K562 (cell line): ENCODE data around the gene VGLL4. TPM values are rescaled to one million over a fixed set of nuclear protein-coding genes. Genes with fewer than 3 reads are reported as not detected.

Source experiments
- ATAC-seq: fragments of 200-7000 bp; cut with Tn5 transposase; 3 replicates; pipeline ENCODE4 v1.9.1; 2020; ENCODE audit warnings: moderate library complexity
- BruUV-seq: library from RNA; stranded (reverse); fragments of 400-500 nt; replicated peaks from 2 replicates; lab custom pipeline; 2021; lab: Mats Ljungman, UMichigan
- CTCF ChIA-PET: fragments of 300-600 bp; formaldehyde crosslinking; extraction: SDS; loops from one replicate; lab custom pipeline; 2021; ENCODE audit warnings: low intra/inter-chr PET ratio; lab: Yijun Ruan, JAX
- POLR2A ChIA-PET: fragments of 300-600, 350-650 bp; sonication (Branson Sonifier 250); formaldehyde crosslinking; extraction: SDS; loops from one replicate; lab custom pipeline; 2021; ENCODE audit warnings: antibody characterized with exemption, inconsistent platforms; lab: Yijun Ruan, JAX
- DNase-seq, 4 experiments: peaks; one replicate each; pipeline versions ENCODE4 v3.0.0 to v3.0.0-alpha.2; 2011 to 2018; ENCODE audit warnings: low spot score in 3 of 4, mixed read lengths in 3 of 4; ENCODE audit errors: extremely low read depth in 1 of 4
- FAIRE-seq: peaks from 2 replicates; lab custom pipeline; 2011; peaks lifted over from hg19 to GRCh38; lab: Jason Lieb, UNC
- H2AFZ ChIP-seq: 2 replicates; pipeline ENCODE4 v1.6.0; 2011; ENCODE audit warnings: low read depth, low read length, control low read depth, inconsistent platforms
- H3K27ac ChIP-seq: fragments of 200-600 bp; 3 replicates; pipeline ENCODE4 v1.8.0; 2011; ENCODE audit warnings: low read depth, mild to moderate bottlenecking, control low read depth, inconsistent platforms, low read length, moderate library complexity, mixed read lengths; ENCODE audit errors: extremely low read depth
- H3K27me3 ChIP-seq, 2 experiments: fragments of 300-600 bp in 1 of 2; 2 replicates in 1 of 2; 3 replicates in 1 of 2; pipeline versions ENCODE4 v1.6.0 to v1.8.0; 2011; ENCODE audit warnings: inconsistent platforms in 2 of 2, low read length in 2 of 2, mild to moderate bottlenecking in 1 of 2, mixed read lengths in 1 of 2, moderate library complexity in 1 of 2; ENCODE audit not compliant: control insufficient read depth in 2 of 2, insufficient read depth in 2 of 2
- H3K36me3 ChIP-seq: fragments of 300-600 bp; 3 replicates; pipeline ENCODE4 v1.8.0; 2011; ENCODE audit warnings: mild to moderate bottlenecking, low read length, inconsistent platforms; ENCODE audit not compliant: control insufficient read depth, insufficient read depth
- H3K4me1 ChIP-seq, 2 experiments: fragments of 200-600 bp in 1 of 2; replicated peaks in 1 of 2; 2 replicates in 1 of 2; 3 replicates in 1 of 2; pipeline versions ENCODE4 v1.5.1 to v1.8.0; 2011; ENCODE audit warnings: inconsistent platforms in 2 of 2, low read length in 2 of 2, mild to moderate bottlenecking in 1 of 2, mixed read lengths in 1 of 2, moderate library complexity in 1 of 2; ENCODE audit not compliant: control insufficient read depth in 2 of 2, insufficient read depth in 2 of 2
- H3K4me2 ChIP-seq: 2 replicates; pipeline ENCODE4 v1.6.1; 2011; ENCODE audit warnings: low read length, control low read depth, inconsistent platforms, mixed read lengths; ENCODE audit not compliant: insufficient read depth
- H3K4me3 ChIP-seq: fragments of 200-600 bp; sonication (generic), shearing (Covaris generic); 2 replicates; pipeline ENCODE4 v1.5.1; 2016; ENCODE audit warnings: control low read depth, inconsistent platforms
- H3K79me2 ChIP-seq: fragments of 200-600 bp; 3 replicates; pipeline ENCODE4 v1.8.0; 2011; ENCODE audit warnings: low read length, inconsistent platforms; ENCODE audit not compliant: control insufficient read depth, insufficient read depth
- H3K9ac ChIP-seq, 2 experiments: 2 replicates each; pipeline versions ENCODE4 v1.6.0 to v1.6.1; 2011; ENCODE audit warnings: low read depth in 2 of 2, low read length in 2 of 2, control low read depth in 1 of 2, inconsistent platforms in 1 of 2, mild to moderate bottlenecking in 1 of 2, mixed read lengths in 1 of 2; ENCODE audit not compliant: insufficient read depth in 1 of 2
- H3K9me1 ChIP-seq: one replicate; pipeline ENCODE4 v1.6.0; 2011; ENCODE audit warnings: inconsistent platforms, mild to moderate bottlenecking, low read length, moderate library complexity; ENCODE audit not compliant: control insufficient read depth, insufficient read depth
- H3K9me3 ChIP-seq: replicated peaks from 2 replicates; pipeline ENCODE4 v1.5.1; 2011; ENCODE audit warnings: low read depth, low read length, inconsistent platforms; ENCODE audit not compliant: control insufficient read depth, insufficient read depth
- H4K20me1 ChIP-seq: replicated peaks from 2 replicates; pipeline ENCODE4 v1.6.1; 2011; ENCODE audit warnings: low read length, inconsistent platforms, mixed read lengths; ENCODE audit not compliant: control insufficient read depth, insufficient read depth
- KAT8 ChIP-seq: fragments of 450-650 bp; IDR thresholded peaks from 2 replicates; pipeline ENCODE4 v1.6.1; 2016; ENCODE audit warnings: low read depth, mild to moderate bottlenecking
- RBM22 ChIP-seq: fragments of 200-400 bp; formaldehyde crosslinking; IDR thresholded peaks from 2 replicates; pipeline ENCODE4 v1.6.1; 2018; ENCODE audit warnings: low read length, low read depth; ENCODE audit not compliant: poor library complexity, severe bottlenecking
- SIX5 ChIP-seq, 2 experiments: IDR thresholded peaks; 2 replicates each; pipeline ENCODE4 v1.6.1; 2011; ENCODE audit warnings: low read length in 2 of 2, borderline replicate concordance in 1 of 2, low read depth in 1 of 2, mild to moderate bottlenecking in 1 of 2, moderate library complexity in 1 of 2; ENCODE audit not compliant: insufficient read depth in 1 of 2
- WGBS: fragments of 100-300 bp; shearing (Covaris generic); methylation state at CpG from one replicate; pipeline ENCODE4 v1.1.6; 2016; ENCODE audit warnings: low coverage, mixed read lengths; ENCODE audit not compliant: insufficient coverage; ENCODE audit errors: missing lambda C conversion rate; 5-methylcytosine and 5-hydroxymethylcytosine counted together
- in situ Hi-C: fragments of 300-500 bp; cut with MboI; formaldehyde crosslinking; loops from 4 replicates; pipeline ENCODE4 v1.15.0; 2018; ENCODE audit warnings: inconsistent platforms, mixed read lengths
- intact Hi-C: fragments of 100-400 bp; cut with micrococcal nuclease; formaldehyde crosslinking; loops from 2 replicates; pipeline ENCODE4 v1.14.2; 2022
- polyA plus RNA-seq, 8 experiments: library from polyadenylated mRNA; depleted of rRNA in 4 of 8; stranded (reverse) in 5 of 8; unstranded in 3 of 8; fragments of >200 nt; fragmentation: Nextera tagmentation in 2 of 8; fragmentation: Illumina TruSeq in 1 of 8; extraction: Ambion mirVana in 2 of 8; extraction: Trizol in 1 of 8; gene quantifications; 2 replicates each; pipeline versions ENCODE4 v1.2.1 to v1.2.3, GENCODE V29; 2011 to 2014; ENCODE audit warnings: inconsistent platforms in 1 of 8, missing spikeins in 1 of 8
- total RNA-seq, 7 experiments: library from RNA; depleted of rRNA in 6 of 7; stranded (reverse); fragments of >200 nt in 6 of 7; fragmentation: Illumina TruSeq in 2 of 7; extraction: Trizol in 2 of 7; gene quantifications; 2 replicates each; pipeline versions ENCODE4 v1.2.1 to v1.2.3, GENCODE V29; 2011 to 2021; ENCODE audit warnings: low replicate concordance in 1 of 7
- TF ChIP-seq, protein P1 (sequence below): fragments of 450-650 bp; IDR thresholded peaks from 2 replicates; pipeline ENCODE4 v1.6.1; 2016; ENCODE audit warnings: missing biosample characterization, missing genetic modification characterization
- TF ChIP-seq, protein P2 (sequence below), 2 experiments: IDR thresholded peaks in 1 of 2; conservative IDR thresholded peaks in 1 of 2; 2 replicates each; pipeline ENCODE4 v1.6.1; 2016; ENCODE audit warnings: low read depth in 2 of 2, mild to moderate bottlenecking in 1 of 2, missing compliant biosample characterization in 1 of 2, missing genetic modification characterization in 1 of 2, moderate library complexity in 1 of 2

Gene VGLL4
- total and polyA plus RNA-seq, 9 of the 15 experiments (the other 6 are each of a cell fraction or from before 2014, with no cell fraction given), result 0.27 to 10.9 (median 8.6) TPM

DNA sequence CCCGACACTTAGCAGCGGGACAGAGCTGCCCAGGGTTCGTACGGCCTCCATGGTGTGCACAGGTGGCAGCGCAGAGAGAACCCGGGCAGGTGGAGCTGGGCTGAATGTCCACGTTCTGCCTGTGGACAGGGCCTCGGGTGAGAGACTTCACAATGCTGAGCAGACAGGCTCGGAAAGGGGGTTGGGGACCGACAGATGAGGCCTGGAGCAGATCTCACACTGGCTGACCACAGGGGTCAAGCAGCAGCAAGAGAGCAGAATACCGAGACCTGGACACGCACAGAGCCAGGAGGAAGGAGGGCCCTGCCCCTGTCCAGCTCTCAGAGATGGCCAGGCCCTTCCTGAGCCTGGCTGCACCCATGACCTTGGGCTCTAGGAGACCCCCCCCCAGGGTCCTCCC lies 83.0 kb downstream of the VGLL4 start:
- Histone ChIP-seq H3K4me3 (no peak overlapping the region), H3K9me1 (no peaks in the 10 kb centered on the region), H3K4me1 (peaks cover 0 to 18% of the 10 kb centered on the region in 2 experiments; a peak in 1 of 5 replicates), H3K36me3 (peaks cover 3% of the 10 kb centered on the region; the same call in 1 of the 3 replicates), H4K20me1 (peaks cover 3% of the 10 kb centered on the region), H3K27ac (no peak overlapping the region), H3K4me2 (no peak overlapping the region), H2AFZ (no peak overlapping the region), H3K9me3 (no peaks in the 10 kb centered on the region), H3K79me2 (no peaks in the 10 kb centered on the region), H3K27me3 (no peaks in the 10 kb centered on the region), H3K9ac (0 out of 4 replicates have a peak overlapping the region, but pooled peaks of 1 of the 2 experiments have one; percentile 36)
- peak; percentile 19; the same call in 1 of the 3 replicates for ATAC-seq
- TF ChIP-seq KAT8 (no peak), SIX5 (IDR thresholded peaks at IDR 0.05; ENCODE audit: borderline replicate concordance in 1 of 2, insufficient read depth in 1 of 2, low read depth in 1 of 2, low read length in 2 of 2) (no peak), RBM22 (peak; percentile 20)
- TF ChIP-seq, protein P1, sequence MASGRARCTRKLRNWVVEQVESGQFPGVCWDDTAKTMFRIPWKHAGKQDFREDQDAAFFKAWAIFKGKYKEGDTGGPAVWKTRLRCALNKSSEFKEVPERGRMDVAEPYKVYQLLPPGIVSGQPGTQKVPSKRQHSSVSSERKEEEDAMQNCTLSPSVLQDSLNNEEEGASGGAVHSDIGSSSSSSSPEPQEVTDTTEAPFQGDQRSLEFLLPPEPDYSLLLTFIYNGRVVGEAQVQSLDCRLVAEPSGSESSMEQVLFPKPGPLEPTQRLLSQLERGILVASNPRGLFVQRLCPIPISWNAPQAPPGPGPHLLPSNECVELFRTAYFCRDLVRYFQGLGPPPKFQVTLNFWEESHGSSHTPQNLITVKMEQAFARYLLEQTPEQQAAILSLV (tag), result no peak
- TF ChIP-seq, protein P2, sequence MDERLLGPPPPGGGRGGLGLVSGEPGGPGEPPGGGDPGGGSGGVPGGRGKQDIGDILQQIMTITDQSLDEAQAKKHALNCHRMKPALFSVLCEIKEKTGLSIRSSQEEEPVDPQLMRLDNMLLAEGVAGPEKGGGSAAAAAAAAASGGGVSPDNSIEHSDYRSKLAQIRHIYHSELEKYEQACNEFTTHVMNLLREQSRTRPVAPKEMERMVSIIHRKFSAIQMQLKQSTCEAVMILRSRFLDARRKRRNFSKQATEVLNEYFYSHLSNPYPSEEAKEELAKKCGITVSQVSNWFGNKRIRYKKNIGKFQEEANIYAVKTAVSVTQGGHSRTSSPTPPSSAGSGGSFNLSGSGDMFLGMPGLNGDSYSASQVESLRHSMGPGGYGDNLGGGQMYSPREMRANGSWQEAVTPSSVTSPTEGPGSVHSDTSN (CRISPR knock-in tag; IDR thresholded peaks at IDR 0.05; ENCODE audit: low read depth), result no peak
- TF ChIP-seq, protein P2 (tag; conservative IDR thresholded peaks at IDR 0.05; ENCODE audit: low read depth), result no peak
- WGBS, result 71% methylated on average over 12 of the region's 12 CpGs
- BruUV-seq, result no TSS peak
- FAIRE-seq, result no peak
- in situ Hi-C loops (no loop called here), intact Hi-C loops (no loop called here)
- ChIA-PET POLR2A (interaction anchor here (0.6 to 1.4 kb wide), 3 partner anchors 10 to 341 kb away, joined by 4 to 5 read pairs (median 4); no protein-coding TSS in a partner anchor), CTCF (no interaction called here)
- DNase-seq, result no peak
